OCI-LY7 (cell line): ENCODE measurements around the gene METTL18. TPM values are rescaled to one million over a fixed set of nuclear protein-coding genes. Genes with fewer than 3 reads are reported as not detected.

Source experiments
- BruUV-seq: library from RNA; stranded (reverse); fragments of 400-500 nt; replicated peaks from 2 replicates; lab custom pipeline; 2021; lab: Mats Ljungman, UMichigan
- CTCF ChIA-PET: fragments of 300-600 bp; sonication (Branson Sonifier 250); formaldehyde crosslinking; loops from one replicate; lab custom pipeline; 2022; ENCODE audit warnings: antibody characterized with exemption; ENCODE audit not compliant: unreplicated experiment; lab: Charles Lee
- POLR2A ChIA-PET: fragments of 300-600 bp; sonication (Branson Sonifier 250); formaldehyde crosslinking; loops from one replicate; lab custom pipeline; 2022; ENCODE audit warnings: antibody characterized with exemption; lab: Charles Lee
- DNase-seq: peaks from one replicate; pipeline ENCODE4 v3.0.0-alpha.2; 2015; ENCODE audit warnings: low spot score
- H2AFZ ChIP-seq: fragments of 200-600 bp; sonication (generic), shearing (Covaris generic); 2 replicates; pipeline ENCODE4 v1.6.1; 2014; ENCODE audit warnings: mild to moderate bottlenecking, antibody characterized with exemption, low read length, moderate library complexity
- H3K27ac ChIP-seq: fragments of 200-600 bp; sonication (generic); 2 replicates; pipeline ENCODE4 v1.5.1; 2014; ENCODE audit warnings: mixed run types, low read depth, mild to moderate bottlenecking, moderate library complexity, low read length, inconsistent platforms; ENCODE audit not compliant: poor library complexity, severe bottlenecking
- H3K36me3 ChIP-seq: fragments of 200-600 bp; sonication (generic); 2 replicates; pipeline ENCODE4 v1.6.1; 2014; ENCODE audit warnings: mild to moderate bottlenecking, antibody characterized with exemption, low read length, moderate library complexity, mixed read lengths; ENCODE audit not compliant: insufficient read depth
- H3K4me1 ChIP-seq: fragments of 200-600 bp; sonication (generic); 2 replicates; pipeline ENCODE4 v1.5.1; 2014; ENCODE audit warnings: mild to moderate bottlenecking, low read length; ENCODE audit not compliant: insufficient read depth, poor library complexity, severe bottlenecking
- H3K4me2 ChIP-seq: fragments of 200-600 bp; sonication (generic); 2 replicates; pipeline ENCODE4 v1.6.1; 2014; ENCODE audit warnings: mild to moderate bottlenecking, low read length
- H3K4me3 ChIP-seq: fragments of 200-600 bp; sonication (generic); 2 replicates; pipeline ENCODE4 v1.5.1; 2014; ENCODE audit warnings: mild to moderate bottlenecking, low read depth, low read length; ENCODE audit not compliant: poor library complexity, severe bottlenecking
- H3K79me2 ChIP-seq: fragments of 200-600 bp; sonication (generic); 2 replicates; pipeline ENCODE4 v1.6.1; 2016; ENCODE audit warnings: low read depth, mild to moderate bottlenecking, low read length, moderate library complexity, mixed read lengths; ENCODE audit not compliant: insufficient read depth
- H3K9me2 ChIP-seq: fragments of 200-600 bp; sonication (generic); 2 replicates; pipeline ENCODE4 v1.6.1; 2016; ENCODE audit warnings: mild to moderate bottlenecking, low read length, mixed read lengths; ENCODE audit not compliant: insufficient read depth
- H3K9me3 ChIP-seq: fragments of 200-600 bp; sonication (generic); 2 replicates; pipeline ENCODE4 v1.6.1; 2014; ENCODE audit warnings: mild to moderate bottlenecking, mixed run types, low read length, mixed read lengths
- H4K20me1 ChIP-seq: fragments of 200-600 bp; sonication (generic); 2 replicates; pipeline ENCODE4 v1.6.1; 2014; ENCODE audit warnings: mild to moderate bottlenecking, antibody characterized with exemption, low read length, moderate library complexity, mixed read lengths; ENCODE audit not compliant: insufficient read depth
- CTCF ChIP-seq: fragments of 200-600 bp; sonication (generic); conservative IDR thresholded peaks from 2 replicates; pipeline ENCODE4 v1.5.1; 2014; ENCODE audit warnings: mild to moderate bottlenecking, antibody characterized with exemption, low read length, moderate library complexity, mixed read lengths
- EZH2phosphoT487 ChIP-seq: fragments of 200-600 bp; sonication (generic); IDR thresholded peaks from 2 replicates; pipeline ENCODE4 v1.6.1; 2018; ENCODE audit warnings: low read depth, borderline replicate concordance, mild to moderate bottlenecking, mixed run types, antibody characterized with exemption, low read length, moderate library complexity, mixed read lengths
- intact Hi-C: fragments of 100-400 bp; cut with micrococcal nuclease; formaldehyde crosslinking; loops from one replicate; pipeline ENCODE4 v1.10.0; 2022; ENCODE audit not compliant: unreplicated experiment
- total RNA-seq, 2 experiments: library from RNA; depleted of rRNA in 1 of 2; stranded (reverse); fragments of >200 nt in 1 of 2; shearing (Covaris generic) in 1 of 2; gene quantifications; 2 replicates each; pipeline ENCODE4 v1.2.3, GENCODE V29; 2014 to 2022

Gene METTL18
- total RNA-seq, 2 experiments from 2014 or later, result 8.7 to 12.6 TPM

DNA sequence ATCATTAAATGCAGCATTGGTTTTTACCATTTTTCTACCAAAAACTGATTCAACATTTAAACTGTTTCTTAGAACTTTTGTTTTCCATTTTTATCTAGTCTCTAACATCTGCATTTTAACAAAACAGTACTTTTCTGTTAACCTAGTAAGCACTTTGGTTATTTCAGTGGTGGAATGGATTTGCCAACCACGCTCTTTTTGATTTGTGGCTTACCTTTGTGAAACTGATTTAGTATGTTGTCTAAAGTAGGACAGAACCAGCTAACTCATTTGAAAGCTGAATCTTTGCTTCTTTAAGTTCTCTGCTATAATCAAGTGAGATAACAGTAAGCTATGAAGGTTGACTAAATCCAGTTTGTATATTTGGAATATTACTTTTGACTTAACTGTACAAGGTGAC is 41.5 kb upstream of the METTL18 start:
- Histone ChIP-seq H3K36me3 (peaks cover 100% of the 10 kb centered on the region), H2AFZ (no peak overlapping the region), H3K9me2 (no peaks in the 10 kb centered on the region), H3K4me1 (no peaks in the 10 kb centered on the region), H3K79me2 (0 out of 2 replicates have a peak, but pooled peaks cover 12% of the 10 kb centered on the region), H3K9me3 (0 out of 2 replicates have a peak, but pooled peaks cover 11% of the 10 kb centered on the region), H3K4me2 (no peak overlapping the region), H4K20me1 (no peaks in the 10 kb centered on the region), H3K4me3 (no peak overlapping the region), H3K27ac (no peak overlapping the region)
- intact Hi-C loops, result no loop called here
- CTCF ChIA-PET, result no interaction called here
- DNase-seq, result no peak
- TF ChIP-seq CTCF (no peak), EZH2phosphoT487 (no peak)
- no TSS peak for BruUV-seq
- POLR2A ChIA-PET, result interaction anchor here (1.1 to 1.4 kb wide), 4 partner anchors 9 to 40 kb away, joined by 3 to 6 read pairs (median 4); no protein-coding TSS in a partner anchor

DNA sequence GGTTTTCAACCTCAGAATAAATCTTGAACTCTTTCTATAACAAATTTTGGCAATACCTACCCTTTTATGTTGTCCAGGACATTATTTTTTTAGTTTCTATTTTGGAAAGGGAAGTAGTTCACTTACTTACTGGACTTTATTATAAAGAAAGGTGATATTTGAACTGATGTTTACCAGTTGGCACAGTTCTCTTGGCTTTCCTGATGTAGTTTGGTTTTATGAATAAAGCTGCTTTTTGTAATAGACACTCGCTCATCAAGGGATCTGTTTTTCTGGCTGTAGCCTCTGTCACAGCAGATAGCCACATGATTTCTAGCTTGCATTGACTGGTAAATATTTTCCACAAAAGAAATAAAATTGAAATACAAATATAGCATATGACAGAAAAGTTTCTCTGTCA is 40.9 kb upstream of the METTL18 start:
- CTCF ChIA-PET, result no interaction called here

More for the DNA sequence above, 40.9 kb upstream of the METTL18 start:
- intact Hi-C loops, result no loop called here
- POLR2A ChIA-PET, result interaction anchor here (0.7 to 1.3 kb wide), 3 partner anchors 17 to 1897 kb away, joined by 3 to 4 read pairs (median 4); no protein-coding TSS in a partner anchor
- 0 out of 2 replicates have a peak, but pooled peaks cover 11% of the 10 kb centered on the region for H3K9me3 ChIP-seq
- no peaks in the 10 kb centered on the region for H3K9me2 ChIP-seq
- no peak overlapping the region for H3K4me3 ChIP-seq
- DNase-seq, result no peak
- H3K4me1 ChIP-seq, result no peaks in the 10 kb centered on the region
- peaks cover 100% of the 10 kb centered on the region for H3K36me3 ChIP-seq
- no peak overlapping the region for H3K4me2 ChIP-seq
- no peak overlapping the region for H3K27ac ChIP-seq
- no peak for TF ChIP-seq EZH2phosphoT487
- no peak for TF ChIP-seq CTCF
- no peaks in the 10 kb centered on the region for H4K20me1 ChIP-seq
- 0 out of 2 replicates have a peak, but pooled peaks cover 7% of the 10 kb centered on the region for H3K79me2 ChIP-seq
- H2AFZ ChIP-seq, result no peak overlapping the region
- no TSS peak for BruUV-seq
